ENCODE results near the gene TAF1. TPM values are rescaled to one million over a fixed set of nuclear protein-coding genes. Genes with fewer than 3 reads are reported as not detected.

TAF1 gene
- total RNA-seq, 1 experiment from 2014 or later, result 38.3 TPM

DNA sequence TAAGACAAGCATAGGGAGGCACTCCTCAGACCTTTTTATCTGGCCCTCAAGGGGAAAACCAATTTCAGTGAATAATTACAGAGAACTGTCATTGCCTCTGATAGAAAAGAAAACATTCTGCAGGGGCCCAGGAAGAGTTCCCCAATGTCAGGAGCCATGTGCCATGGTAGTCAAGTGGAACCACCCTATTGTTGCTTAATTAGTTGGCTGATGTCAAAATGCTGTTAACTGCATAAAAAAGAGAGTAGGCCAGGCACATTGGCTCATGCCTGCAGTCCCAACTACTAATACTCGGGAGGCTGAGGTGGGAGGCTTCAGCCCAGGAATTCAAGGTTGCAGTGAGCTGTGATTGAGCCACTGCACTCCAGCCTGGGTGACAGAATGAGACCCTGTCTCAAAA is 138.2 kb downstream of the TAF1 start:
- intact Hi-C loops (cut with micrococcal nuclease; ENCODE audit: unreplicated experiment), result no loop called here
- no peaks in the 10 kb centered on the region for H3K27me3 ChIP-seq (ENCODE audit: control insufficient read depth, insufficient read depth, low read length)
- no peaks in the 10 kb centered on the region for H3K36me3 ChIP-seq (ENCODE audit: control insufficient read depth, insufficient read depth, low read length)
- H3K27ac ChIP-seq (ENCODE audit: low read length), result no peak overlapping the region
- POLR2A ChIA-PET, result no interaction called here
- TF ChIP-seq REST (IDR thresholded peaks at IDR 0.05; ENCODE audit: insufficient read depth in 1 of 2, low read depth in 2 of 2, low read length in 1 of 2) (no peak), POLR2AphosphoS5 (IDR thresholded peaks at IDR 0.05; ENCODE audit: low read depth, low read length) (no peak), SIN3A (IDR thresholded peaks at IDR 0.05; ENCODE audit: borderline replicate concordance, insufficient read depth, low read depth, low read length) (no peak), TCF7L2 (IDR thresholded peaks at IDR 0.05; ENCODE audit: low read depth, low read length) (no peak)
- TF ChIP-seq, protein P1, sequence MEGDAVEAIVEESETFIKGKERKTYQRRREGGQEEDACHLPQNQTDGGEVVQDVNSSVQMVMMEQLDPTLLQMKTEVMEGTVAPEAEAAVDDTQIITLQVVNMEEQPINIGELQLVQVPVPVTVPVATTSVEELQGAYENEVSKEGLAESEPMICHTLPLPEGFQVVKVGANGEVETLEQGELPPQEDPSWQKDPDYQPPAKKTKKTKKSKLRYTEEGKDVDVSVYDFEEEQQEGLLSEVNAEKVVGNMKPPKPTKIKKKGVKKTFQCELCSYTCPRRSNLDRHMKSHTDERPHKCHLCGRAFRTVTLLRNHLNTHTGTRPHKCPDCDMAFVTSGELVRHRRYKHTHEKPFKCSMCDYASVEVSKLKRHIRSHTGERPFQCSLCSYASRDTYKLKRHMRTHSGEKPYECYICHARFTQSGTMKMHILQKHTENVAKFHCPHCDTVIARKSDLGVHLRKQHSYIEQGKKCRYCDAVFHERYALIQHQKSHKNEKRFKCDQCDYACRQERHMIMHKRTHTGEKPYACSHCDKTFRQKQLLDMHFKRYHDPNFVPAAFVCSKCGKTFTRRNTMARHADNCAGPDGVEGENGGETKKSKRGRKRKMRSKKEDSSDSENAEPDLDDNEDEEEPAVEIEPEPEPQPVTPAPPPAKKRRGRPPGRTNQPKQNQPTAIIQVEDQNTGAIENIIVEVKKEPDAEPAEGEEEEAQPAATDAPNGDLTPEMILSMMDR (IDR thresholded peaks at IDR 0.05), result no peak
- no peak for DNase-seq (ENCODE audit: low read depth, low spot score)
- H3K9me3 ChIP-seq (ENCODE audit: control insufficient read depth, insufficient read depth, low read depth, low read length), result no peaks in the 10 kb centered on the region
- no TSS peak for BruUV-seq (replicated peaks)
- no peaks in the 10 kb centered on the region for H3K4me1 ChIP-seq (ENCODE audit: control insufficient read depth, insufficient read depth, low read length)
- in situ Hi-C loops (cut with HindIII; ENCODE audit: low pct_unique_long_range_greater_than_20kb, low sequenced_read_pairs), result no loop called here
- CTCF ChIA-PET, result no interaction called here
- H3K4me3 ChIP-seq (ENCODE audit: low read depth in 2 of 2, low read length in 2 of 2), result no peak overlapping the region
- ATAC-seq, result no peak

DNA sequence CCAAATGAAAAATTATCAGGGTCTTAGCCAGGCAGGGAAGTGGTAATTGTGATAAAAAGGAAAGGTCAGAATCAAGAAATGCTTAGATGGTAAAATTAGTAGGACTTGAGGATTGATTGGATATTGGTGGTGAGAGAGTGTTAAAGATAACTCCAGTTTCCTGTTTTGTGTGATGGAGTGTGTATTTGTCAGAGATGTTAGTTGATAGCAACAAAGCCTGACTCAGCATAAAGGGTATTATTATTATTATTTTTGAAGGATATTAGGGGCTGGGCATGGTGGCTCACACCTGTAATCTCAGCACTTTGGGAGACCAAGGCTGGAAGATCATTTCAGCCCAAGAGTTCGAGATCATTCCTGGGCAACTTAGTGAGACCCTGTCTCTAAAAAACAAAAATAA is 143.1 kb downstream of the TAF1 start:
- intact Hi-C loops (cut with micrococcal nuclease; ENCODE audit: unreplicated experiment), result no loop called here
- no TSS peak for BruUV-seq (replicated peaks)
- Histone ChIP-seq H3K27me3 (ENCODE audit: control insufficient read depth, insufficient read depth, low read length) (no peaks in the 10 kb centered on the region), H3K36me3 (ENCODE audit: control insufficient read depth, insufficient read depth, low read length) (no peaks in the 10 kb centered on the region), H3K9me3 (ENCODE audit: control insufficient read depth, insufficient read depth, low read depth, low read length) (no peaks in the 10 kb centered on the region), H3K27ac (ENCODE audit: low read length) (no peak overlapping the region), H3K4me1 (ENCODE audit: control insufficient read depth, insufficient read depth, low read length) (no peaks in the 10 kb centered on the region), H3K4me3 (ENCODE audit: low read depth in 2 of 2, low read length in 2 of 2) (no peak overlapping the region)
- ATAC-seq (no peak), DNase-seq (ENCODE audit: low read depth, low spot score) (no peak)
- in situ Hi-C loops (cut with HindIII; ENCODE audit: low pct_unique_long_range_greater_than_20kb, low sequenced_read_pairs), result no loop called here
- POLR2A ChIA-PET, result no interaction called here
- CTCF ChIA-PET, result no interaction called here
- TF ChIP-seq REST (IDR thresholded peaks at IDR 0.05; ENCODE audit: insufficient read depth in 1 of 2, low read depth in 2 of 2, low read length in 1 of 2), result no peak
- TF ChIP-seq SIN3A (IDR thresholded peaks at IDR 0.05; ENCODE audit: borderline replicate concordance, insufficient read depth, low read depth, low read length), result no peak
- TF ChIP-seq POLR2AphosphoS5 (IDR thresholded peaks at IDR 0.05; ENCODE audit: low read depth, low read length), result no peak
- TF ChIP-seq, protein P1 (IDR thresholded peaks at IDR 0.05), result no peak
- TF ChIP-seq TCF7L2 (IDR thresholded peaks at IDR 0.05; ENCODE audit: low read depth, low read length), result no peak
